HG02642 (cell line): ENCODE data around the gene ATAD3A.

Experiments used
- ATAC-seq: cut with Tn5 transposase; IDR thresholded peaks from one replicate; pipeline ENCODE4 v1.9.1; 2021; ENCODE audit warnings: mild to moderate bottlenecking; ENCODE audit not compliant: unreplicated experiment, poor library complexity

ATAD3A gene

DNA sequence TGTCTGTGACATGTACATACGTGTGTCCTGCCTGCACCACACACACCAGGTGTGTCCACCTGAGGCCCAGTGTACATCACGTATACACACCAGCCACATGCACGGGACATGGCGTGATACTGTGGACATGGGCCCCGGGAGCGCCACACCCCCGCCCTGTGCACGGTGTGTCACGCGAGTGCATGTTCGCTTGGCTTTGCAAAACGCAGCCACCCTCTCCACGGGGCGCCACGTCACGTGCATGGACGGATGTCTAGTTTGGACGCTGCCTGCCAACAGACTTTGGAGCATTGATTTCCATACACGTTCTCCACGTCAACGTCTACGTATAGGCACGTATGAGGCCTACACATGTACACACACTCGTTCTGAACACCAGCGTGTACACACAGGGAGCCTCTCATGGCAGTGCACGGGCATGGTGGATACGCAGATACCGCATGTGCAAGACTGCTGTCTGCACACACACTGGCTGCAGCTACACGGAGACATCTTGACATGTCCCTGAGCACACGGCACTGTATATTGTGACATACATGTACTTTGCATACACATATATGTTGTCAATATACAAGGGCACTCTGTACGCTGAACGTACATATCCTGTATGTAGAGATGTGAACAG lies 25.8 kb downstream of the ATAD3A start:
- ATAC-seq, result no peak

DNA sequence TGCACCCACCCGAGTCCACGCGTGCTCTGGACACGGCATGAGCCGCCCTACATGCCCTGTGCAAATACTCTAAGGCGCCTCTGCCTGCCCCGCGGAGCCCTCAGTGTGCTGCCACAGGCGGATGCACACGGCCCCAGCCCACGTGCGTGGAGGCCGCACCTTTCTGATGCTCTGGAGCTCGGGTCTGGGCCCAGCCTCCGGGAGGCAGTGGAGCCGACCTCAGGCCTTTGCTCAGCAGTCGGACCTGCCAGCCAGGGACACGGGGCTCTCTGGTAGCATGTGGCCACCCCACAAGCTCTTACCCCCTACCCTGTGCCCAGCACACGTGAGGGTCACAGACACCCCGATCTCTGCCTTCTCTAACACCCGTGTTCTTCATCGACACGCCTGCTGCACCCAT lies 26.4 kb downstream of the ATAD3A start:
- ATAC-seq, result no peak

DNA sequence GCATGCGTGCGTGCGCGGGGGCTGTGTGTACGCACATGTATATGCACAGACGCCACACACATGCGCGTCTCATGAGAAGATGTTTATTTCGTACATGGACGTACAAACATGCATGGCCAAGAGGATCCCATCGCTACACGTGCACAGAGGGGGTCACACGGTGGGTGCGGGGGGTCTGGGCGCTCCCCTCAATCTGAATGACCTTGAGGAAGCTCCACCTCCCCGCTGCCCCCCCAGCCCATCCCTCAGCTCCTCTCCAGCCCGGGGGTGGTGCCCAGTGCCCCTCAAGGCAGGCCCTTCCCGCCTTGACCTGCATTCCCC lies 27.0 kb downstream of the ATAD3A start:
- ATAC-seq, result no peak

DNA sequence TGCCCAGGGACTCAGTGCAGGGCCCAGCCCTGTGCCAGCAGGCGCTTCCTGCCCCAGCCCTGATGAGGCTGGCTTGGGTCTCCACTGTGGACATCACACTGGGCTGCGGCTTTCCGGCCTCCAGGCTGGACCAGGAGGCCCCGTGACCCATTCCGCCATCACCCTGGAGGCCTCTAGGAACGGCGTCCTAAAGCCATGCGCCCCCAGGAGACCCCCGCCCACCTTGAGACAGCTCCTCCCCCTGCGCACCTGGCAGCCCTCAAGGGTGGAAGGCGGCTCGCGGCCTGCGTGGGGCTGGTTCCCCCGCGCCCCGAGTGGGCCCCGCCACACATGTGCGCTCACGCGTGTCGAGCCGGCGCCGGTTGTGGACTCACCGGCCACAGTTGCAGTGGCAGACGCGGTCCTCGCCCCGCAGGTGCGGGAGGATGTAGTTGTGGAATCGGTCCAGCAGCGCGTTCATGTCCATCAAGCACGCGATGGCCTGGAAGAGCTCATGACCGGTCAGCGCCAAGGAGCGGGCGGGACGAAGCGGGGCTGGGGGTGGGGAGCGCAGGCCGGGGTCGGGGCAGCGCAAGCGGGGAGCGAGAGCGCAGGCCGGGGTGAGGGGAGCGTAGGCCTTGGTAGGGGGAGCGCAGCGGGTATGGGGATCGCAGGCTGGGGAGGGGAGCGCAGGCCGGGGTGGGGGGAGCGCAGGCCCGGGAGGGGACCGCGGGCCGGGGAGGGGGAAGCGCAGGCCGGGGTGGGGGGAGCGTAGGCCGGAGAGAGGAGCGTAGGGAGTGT lies 27.5 kb downstream of the ATAD3A start:
- no peak for ATAC-seq

DNA sequence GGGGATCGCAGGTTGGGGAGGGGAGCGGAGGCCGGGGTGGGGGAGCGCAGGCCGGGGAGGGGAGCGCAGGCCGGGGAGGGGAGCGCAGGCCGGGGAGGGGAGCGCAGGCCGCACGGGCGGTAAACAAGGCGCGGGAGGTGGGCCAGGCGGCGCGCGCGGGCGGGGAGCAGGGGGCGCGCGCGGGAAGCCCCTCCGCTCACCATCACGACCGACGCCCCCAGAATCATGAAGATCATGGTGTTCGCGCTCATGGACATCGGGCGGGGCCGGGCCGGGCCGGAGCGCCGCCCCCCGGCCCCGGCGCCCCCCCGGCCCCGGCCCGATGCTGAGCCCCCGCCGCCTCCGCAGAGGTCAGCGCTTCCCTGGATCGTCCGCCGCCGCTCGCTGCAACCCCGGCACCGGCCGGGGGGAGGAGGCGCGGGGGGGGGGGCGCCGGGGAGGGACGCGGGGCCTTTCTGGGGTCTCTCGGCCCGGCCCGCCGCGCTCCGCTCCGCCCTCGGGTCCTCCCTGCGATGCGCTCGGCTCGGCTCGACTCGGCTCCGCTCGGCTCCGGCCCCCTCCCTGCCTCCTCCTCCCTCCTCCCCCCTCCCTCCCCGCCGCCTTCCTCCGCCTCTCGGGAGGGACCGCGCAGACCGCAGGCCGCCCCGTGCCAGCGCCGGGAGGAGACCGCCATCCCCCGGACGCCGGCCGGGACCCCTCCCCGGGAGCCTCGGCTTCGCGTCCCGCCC lies 28.3 kb downstream of the ATAD3A start, which contains the start of gene TMEM240:
TSS of gene TMEM240 (minus strand) at position 535 of the 728 bp plus-strand sequence. CDS start at position 257, 278 bp downstream.
- no peak for ATAC-seq

DNA sequence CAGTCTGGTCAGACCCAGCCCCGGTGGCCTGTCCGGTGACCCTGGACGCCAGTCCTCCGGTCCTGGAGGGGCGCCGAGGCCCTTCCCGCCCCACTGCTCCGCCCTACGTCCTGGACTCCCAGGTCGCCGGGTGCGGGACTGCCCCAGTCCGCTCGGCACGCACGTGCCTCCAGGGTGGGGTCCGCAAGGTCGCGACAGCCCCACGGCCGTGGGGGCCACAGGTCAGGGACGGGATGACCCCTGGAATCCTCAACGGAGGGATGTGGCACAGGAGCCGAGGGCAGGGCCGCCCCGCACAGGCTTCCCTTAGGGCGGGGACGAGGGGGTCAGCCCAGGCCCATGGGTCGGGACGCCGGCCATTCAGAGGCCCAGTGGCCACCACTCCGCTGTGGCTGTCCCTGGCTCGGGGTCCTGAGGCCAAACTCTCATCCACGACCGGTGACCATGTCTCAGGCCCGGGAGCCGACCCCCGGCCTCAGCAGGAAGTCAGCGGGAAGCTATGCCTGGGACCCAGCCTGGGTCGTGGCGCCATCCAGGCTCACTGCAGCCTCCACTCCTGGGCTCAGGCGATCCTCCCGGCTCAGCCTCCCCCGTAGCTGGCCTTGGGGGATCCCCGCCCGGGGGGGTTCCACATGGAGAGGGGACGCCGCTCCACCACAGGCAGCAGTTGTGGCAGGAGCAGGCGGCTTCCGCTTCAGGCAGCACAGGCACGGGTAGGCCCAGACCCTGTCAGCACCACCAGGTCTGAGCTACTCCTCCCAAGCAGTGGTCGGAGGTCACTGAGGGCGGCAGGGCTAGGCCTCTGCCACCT lies 29.1 kb downstream of the ATAD3A start:
- ATAC-seq, result no peak

DNA sequence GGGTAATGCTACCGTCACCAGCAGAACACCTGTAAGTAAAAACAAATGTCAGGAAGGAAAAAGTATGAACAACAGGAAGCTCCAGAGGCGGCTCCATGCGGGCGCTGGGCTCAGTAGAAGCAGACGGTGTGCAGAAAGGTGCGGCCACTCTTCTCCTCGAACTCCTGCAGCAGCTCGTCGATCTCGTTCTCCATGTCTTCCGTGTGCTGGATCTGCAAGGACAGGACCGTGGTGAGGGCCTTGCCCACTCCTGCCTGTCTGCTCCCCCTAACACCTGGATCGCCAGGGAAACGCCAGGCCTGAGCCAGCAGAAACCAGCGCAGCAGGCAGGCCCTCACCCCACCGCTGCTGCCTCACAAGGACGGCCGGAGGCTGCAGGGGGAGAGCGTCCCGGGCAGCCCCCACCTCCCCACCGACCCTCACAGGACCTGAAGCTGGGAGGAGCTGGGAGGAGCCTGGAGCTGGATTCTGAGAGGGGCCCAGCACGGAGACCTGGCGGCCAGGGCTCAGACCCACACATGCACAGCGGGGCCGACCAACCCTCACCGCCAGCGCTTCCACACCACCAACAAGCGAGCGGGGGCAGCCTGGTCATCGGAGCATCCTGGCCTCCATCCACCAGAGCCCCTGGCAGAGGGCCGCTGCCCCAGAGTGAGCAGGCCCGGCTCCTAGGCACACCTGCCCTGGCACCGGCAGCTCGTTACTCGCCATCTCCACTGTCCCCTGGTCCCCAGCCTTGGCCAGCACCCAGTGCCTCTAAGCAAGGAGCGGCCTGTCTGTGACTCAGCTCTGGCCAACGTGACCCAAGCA lies 30.2 kb downstream of the ATAD3A start:
- no peak for ATAC-seq

DNA sequence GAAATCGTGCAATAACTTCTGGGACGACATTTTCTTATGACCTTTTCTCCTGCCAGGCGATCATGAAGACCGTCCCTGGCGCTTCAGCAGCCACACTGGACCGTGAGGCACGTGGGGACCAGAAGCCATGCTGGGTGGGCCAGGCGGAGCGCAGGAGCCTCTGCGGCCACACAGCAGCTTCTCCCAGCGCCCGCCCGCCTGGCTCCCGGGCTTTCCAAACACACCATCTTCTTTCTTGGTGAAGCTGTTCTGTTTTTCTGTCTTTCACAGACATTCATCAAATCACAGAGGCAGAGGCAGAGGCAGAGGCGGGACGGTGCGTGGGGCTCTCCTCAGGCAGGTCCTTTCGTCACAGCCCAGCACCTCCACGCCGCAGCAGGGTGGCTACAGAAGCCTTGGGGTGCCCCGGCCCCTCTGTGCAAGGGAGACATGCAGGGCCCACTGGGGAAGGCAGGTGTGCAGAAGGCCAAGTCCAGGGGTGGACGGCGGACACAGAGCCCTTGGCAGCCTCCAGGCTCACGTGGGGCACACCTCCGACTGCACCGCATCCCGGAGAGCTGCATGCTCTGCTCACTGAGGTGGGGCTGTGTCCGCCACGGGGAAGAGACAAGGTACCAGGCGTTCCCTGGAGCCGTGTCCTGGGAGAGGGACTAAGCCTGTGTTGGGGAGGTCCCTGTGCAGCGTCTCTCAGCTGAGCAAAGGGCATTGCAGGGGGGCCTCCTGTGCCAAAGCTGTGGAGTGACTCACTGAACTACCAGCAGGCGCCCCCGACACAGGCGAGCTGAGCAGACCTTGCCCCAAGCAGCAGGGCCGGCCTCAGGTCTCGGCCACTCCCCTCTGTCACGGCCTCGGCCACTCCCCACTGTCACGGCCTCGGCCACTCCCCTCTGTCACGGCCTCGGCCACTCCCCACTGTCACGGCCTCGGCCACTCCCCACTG lies 31.1 kb downstream of the ATAD3A start:
- no peak for ATAC-seq

DNA sequence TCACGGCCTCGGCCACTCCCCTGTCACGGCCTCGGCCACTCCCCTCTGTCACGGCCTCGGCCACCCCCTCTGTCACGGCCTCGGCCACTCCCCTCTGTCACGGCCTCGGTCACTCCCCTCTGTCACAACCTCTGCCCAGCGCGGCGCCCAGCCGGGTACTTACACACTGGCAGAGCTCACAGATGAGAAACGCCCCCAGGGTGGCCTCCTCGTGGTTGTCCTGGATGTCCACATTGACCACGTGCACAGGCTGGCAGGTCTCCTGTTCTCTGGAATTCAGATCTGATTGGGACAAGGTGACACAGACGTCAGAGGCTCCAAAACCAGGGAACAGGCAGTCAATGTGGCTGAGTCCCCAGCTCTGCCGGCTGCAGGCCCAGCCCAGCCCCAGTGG lies 31.7 kb downstream of the ATAD3A start:
- ATAC-seq, result no peak

DNA sequence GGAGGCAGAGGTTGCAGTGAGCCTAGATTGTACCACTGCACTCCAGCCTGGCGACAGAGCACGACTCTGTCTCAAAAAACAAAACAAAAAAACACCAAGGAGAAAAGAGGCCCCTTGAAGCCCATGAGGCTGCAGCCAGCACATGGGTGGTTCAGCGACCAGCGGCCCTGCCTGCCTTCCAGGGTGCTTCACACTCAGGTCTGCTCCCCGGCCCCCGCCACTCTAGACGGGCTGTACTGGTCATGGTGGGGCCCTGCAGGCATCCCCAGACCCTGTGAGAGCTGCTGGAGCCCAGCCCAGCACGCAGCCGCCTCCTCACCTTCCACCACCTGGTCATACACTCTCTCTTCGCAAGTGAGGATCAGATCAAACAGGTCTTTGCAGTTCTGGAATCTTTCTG lies 32.6 kb downstream of the ATAD3A start:
- ATAC-seq, result no peak

DNA sequence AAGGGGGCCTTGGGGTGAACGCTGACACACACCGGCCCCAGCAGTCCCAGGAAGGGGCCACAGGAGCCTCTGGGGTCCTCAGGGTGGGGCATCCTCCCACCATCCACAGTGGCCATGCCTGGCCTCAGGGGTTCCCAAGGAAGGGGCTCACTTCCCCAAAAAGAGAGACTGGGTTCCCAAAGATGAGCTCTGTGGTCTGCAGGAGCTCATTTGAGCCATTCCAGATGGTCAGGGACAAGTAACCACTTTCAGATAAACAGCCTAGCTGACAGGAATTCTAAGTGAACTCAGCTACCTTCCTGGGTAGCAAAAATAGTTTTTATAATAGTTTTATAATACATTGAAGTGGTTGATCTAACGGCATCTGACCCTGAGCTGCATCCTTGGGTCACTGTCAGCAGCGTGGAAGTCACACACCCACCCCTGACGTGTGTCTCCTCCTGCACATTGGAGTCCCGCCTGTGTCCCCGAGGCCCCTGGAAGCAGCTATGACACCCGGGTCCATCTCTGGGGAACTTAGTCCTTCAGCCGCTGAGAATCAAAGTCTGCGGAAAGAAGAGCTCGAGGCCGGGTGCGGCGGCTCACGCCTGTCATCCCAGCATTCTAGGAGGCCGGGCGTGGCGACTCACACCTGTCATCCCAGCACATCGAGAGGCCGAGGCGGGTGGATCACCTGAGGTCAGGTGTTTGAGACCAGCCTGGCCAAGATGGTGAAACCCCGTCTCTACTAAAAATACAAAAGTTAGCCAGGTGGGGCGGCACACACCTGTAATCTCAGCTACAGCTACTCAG lies 34.2 kb downstream of the ATAD3A start:
- ATAC-seq, result no peak

DNA sequence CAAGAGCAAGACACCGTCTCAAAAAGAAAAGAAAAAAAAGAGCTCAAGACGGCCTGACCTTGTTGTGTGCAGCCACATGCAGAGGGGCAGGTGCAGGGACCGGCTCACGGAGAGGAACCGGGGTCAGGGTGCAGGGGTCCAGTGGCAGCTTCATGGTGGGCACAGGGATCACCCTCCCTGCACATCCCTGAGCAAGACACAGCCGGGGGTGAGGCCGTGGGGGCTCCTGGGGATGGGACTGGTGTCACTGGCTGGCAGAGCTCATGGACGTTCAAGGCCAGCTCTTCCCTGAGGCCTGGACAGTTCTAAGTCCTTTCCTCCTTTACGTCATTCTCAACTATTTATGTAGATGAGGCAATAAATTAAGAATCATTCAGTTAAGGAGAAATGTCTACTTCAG lies 35.0 kb downstream of the ATAD3A start:
- no peak for ATAC-seq

DNA sequence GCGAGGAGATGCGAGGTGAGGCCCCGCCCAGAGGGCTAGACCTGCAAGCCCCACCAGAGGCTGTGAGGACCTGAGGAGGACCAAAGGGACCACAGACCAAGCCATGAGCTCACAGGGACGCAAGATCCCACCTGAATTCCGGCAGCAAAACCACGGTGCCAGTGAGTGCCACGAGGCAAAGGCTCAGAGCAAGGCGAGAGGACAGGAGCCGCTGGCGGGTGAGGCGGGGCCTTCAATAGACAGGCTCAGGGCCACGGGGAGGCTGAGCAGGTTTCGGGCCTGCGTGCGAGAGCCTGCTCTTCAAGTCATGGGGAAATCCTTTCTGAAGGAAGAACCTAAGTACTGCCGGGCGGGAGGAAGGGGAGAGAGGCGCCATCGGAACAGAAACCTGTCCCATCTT lies 35.5 kb downstream of the ATAD3A start:
- no peak for ATAC-seq

DNA sequence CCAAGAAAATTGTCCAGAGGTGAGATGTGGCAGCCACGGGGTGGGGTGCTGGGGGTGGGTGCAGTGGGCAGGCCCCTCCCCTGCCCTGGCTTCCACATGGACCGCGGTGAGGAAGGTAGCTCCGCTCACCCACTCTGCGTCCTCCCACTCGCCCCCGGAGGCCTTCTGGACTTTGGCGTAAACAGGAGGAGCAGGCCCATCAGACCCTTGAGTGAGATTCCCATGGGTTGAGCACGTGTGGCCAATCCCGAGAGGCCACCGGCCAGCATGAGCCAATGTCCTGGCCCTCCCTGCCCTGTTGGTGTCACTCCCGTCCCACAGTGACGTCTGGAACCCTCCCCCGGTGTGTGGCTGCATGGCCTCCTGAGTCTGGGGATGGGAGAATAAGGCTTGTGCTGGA lies 36.6 kb downstream of the ATAD3A start:
- ATAC-seq, result no peak

DNA sequence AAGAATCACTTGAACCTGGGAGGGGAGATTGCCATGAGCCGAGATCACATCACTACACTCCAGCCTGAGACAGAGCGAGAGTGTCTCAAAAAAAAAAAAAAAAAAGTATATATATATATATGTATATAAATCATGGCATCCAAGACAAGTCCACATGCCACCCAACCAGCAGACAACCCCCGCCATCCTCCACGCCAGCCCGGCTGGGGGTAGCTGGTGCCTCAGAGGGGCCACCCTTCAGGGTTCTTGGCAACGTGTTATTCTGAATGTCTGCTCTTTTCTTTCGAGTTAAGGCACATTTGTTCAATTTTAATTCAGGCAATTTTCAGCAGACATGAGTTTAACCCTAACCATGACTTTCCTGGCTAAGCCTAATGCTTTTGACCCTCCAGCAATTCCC lies 38.1 kb downstream of the ATAD3A start:
- ATAC-seq, result no peak

DNA sequence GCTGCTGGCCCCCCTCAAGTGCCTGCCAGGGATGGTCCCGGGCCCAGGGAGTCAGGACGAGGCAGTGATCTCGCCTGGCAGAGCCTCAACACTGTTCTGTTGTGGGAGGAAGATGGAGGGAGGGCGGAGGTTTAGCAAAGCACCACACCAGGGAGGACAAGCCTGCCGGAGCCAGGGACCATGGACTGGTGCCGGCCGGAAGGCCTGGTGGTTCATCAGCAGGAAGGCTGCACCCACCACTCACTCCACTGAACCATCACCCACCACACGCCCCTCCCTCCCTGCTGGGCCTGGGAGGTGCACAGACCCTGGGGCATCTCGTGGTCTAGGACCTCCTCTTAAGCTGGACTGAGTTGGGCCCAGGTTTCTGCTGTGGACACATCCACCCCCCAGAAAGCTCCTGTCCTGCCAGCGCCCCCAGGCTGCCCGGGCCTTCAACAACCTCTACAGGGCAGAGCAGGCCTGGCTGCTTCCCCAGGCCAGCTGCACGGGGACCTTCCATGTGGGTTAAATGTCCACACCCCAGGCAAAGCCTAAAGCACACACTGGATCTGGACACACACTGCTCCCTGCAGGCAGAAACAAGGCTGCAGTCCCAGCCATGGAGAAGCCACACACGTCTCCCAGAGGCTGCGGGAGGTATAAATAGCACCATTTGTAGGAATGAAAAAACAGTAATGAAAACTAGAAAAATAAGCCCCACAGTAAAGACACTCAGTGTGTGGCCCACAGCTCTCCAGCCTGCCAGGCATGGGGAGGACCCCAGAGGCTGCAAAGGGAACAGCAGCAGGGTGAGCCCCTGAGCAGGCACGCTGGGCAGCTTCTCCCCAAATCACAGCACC lies 38.9 kb downstream of the ATAD3A start:
- ATAC-seq, result no peak
